ENCODE measurements around the gene SIPA1L3.
"Not testable (repeated sequence)": the region's sequence is repeated elsewhere in the genome, so short reads cannot be mapped to it uniquely, and the experiment has no call there.

SIPA1L3 gene

DNA sequence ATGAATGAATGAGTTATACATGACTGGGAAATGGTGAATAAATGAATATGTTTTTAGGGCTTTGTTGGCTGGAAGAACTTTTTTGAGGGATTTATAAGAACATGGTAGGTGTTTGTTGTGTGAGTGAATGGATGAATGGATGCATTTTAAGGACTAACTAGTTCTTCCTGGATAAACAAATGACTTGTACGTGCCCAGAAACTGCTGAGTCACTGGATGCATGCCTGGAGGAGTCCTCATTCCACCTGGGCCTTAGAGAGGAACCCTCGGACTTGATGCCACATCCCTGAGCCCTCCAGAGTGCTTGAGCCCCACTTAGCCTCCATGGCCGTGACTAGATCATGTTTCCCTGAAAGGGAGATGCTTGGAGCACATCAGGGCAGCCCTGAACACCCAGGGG, 163.6 kb downstream of the SIPA1L3 start:
- no peak for DNase-seq (ENCODE audit: low read depth)

- DNase-seq (ENCODE audit: low read depth): not testable (repeated sequence)
Measured at GRCh38 chr19:38071054-38071453, 164.0 kb downstream of the SIPA1L3 start.

GRCh38 chr19:38071647-38072046, 164.6 kb downstream of the SIPA1L3 start:
- DNase-seq (ENCODE audit: low read depth): no peak

- DNase-seq (ENCODE audit: low read depth): no peak
Measured at GRCh38 chr19:38072776-38073750, 166.1 kb downstream of the SIPA1L3 start.

- no peak for DNase-seq (ENCODE audit: low read depth)
Measured at GRCh38 chr19:38073841-38074685, 167.1 kb downstream of the SIPA1L3 start.

DNA sequence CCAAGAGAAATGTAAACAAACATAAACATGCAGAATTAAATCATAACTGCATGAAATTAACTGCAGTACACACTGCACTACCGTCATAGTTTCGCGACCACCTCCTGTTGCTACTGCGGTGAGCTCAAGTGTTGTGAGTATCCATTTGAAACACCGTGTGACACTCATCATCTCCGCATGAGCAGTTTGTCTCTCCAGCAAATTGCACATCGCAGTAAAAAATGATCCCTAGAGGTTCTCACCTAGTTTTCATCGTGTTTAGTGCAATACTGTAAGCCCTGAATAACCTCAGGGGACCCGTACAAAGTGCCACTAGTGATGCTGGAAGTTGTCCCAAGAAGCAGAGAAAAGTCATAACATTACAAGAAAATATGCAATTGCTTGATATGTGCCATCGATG, 169.3 kb downstream of the SIPA1L3 start:
- no peak for DNase-seq (ENCODE audit: low read depth)

DNA sequence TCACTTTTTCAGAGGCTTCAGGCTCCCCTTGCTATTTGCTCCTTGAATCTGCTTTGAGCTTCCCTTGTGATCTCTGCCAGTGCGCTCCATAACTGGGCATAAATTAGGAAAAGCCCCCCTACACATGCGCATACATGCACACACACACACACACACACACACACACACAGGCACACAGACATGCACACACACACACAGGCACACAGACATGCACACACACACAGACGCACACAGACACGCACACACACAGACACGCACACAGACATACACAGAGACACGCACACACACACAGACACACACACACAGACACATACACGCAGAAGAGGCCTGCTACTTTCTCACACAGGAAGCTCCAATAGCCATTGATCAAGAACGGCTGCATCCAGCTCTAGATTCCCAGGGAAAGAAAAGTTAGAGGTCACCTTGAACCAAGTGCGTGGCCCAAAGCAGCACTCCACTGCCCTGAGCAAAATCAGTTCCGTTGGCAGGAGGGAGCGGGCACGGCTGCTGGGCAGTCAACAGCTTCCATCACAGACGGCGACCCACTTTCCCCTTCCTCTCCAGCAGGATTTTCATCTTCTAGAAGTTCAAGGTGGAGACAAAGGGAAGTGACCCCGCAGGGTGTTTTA, 171.4 kb downstream of the SIPA1L3 start:
- DNase-seq (ENCODE audit: low read depth): no peak

- no peak for DNase-seq (ENCODE audit: low read depth)
Measured at GRCh38 chr19:38079926-38080380, 172.9 kb downstream of the SIPA1L3 start.

- DNase-seq (ENCODE audit: low read depth): no peak
Measured at GRCh38 chr19:38081547-38082255, 174.7 kb downstream of the SIPA1L3 start.

DNA sequence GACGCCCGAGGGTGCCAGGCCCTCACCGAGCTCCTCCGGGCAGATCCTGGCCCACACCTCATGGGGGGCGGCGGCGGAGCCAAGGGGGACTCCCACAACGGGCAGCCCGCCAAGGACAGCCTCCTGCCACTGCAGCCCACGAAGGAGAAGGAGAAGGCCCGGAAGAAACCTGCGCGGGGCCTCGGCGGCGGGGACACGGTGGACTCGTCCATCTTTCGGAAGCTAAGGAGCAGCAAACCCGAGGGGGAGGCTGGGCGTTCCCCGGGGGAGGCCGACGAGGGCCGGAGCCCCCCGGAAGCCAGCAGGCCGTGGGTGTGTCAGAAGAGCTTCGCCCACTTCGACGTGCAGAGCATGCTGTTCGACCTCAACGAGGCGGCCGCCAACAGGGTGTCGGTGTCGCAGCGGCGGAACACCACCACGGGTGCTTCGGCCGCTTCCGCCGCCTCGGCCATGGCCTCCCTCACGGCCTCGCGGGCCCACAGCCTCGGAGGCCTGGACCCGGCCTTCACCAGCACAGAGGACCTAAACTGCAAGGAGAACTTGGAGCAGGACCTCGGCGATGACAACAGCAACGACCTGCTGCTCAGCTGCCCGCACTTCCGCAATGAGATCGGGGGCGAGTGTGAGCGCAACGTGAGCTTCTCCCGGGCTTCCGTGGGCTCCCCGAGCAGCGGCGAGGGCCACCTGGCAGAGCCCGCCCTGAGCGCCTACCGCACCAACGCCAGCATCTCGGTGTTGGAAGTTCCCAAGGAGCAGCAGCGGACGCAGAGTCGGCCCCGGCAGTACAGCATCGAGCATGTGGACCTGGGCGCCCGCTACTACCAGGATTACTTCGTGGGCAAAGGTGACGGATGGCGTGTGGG, 175.5 kb downstream of the SIPA1L3 start:
- DNase-seq (ENCODE audit: low read depth): no peak

DNA sequence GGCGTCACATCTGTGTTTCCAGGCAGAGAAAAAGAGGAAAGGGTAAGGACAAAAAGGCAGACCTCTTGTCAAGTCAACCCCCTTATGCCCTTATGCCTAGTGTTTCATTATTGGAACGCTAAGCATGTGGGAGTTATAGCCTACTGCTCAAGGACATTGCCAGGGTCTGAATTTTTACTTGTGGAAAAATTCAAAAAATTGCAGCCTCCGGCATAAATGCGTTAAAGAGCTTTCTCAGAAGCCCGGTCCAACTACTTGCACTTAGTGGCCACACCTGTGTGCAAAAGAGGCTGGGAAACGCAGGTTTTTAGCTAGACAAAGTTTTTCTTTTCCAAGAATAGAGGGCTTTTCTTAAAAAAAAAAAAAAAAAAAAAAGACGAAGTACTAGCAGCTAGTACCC, 177.2 kb downstream of the SIPA1L3 start:
- no peak for DNase-seq (ENCODE audit: low read depth)

- no peak for DNase-seq (ENCODE audit: low read depth)
Measured at GRCh38 chr19:38089440-38089839, 182.4 kb downstream of the SIPA1L3 start.

DNA sequence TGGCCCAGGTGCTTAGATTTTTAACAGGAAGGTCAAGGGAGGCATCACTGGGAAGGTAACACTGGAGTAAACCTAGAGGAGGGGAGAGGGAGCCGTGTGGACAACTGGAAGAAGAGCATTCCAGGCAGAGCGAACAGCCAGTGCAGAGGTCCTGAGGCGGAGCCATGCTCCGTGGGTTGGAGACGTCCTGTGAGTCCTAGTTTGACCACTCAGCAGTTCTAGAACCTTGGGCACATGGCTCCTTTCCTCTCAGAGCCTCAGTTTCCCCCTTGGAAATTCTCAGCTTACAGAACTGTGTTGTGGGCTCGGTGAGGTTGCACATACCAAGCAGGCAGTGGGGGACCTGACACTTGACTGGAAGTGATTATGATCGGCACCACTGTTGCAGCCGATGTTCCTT, 186.1 kb downstream of the SIPA1L3 start:
- DNase-seq (ENCODE audit: low read depth): no peak

- no peak for DNase-seq (ENCODE audit: low read depth)
Measured at GRCh38 chr19:38093587-38093986, 186.6 kb downstream of the SIPA1L3 start.

DNA sequence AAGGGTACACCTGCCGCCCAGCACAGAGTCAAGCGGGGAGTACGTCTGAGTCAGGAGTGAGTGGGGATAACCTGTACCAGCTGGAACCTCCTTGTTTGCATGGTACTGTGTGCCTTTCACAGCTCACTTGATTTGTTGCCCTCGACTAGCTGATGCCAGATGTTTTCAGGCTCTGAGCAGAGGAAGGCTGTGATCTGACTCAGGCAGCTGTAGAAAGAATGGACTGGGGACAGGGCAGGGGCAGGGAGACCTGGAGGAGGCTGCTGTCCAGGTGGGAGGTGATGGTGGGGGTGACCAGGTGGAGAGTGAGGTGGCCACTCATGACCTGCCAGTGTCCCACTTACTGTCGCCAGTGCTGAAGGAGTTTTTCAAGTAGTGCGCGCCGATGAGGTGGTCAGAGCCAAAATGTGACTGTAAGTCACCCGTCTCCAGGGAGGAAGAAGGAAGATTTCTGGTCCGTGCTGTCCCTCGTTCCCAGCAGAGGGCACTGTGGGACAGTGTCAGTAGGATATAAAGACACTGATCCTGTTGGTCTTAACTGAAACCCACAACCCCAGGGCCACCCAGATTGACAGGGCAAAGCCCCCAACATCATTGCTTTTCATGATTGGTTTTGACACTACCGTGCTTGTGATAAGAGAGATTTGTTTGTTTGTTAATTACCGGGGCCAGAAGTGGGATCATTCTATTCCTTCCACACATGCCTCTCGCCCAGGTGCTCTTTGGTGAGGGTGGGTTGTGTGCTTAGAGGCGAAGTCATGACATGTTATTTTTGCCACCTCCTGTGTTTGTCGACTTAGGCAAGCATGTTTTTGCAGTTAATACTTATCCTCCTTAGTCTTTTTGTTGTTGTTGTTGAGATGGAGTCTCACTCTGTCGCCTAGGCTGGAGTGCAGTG, 188.7 kb downstream of the SIPA1L3 start:
- DNase-seq (ENCODE audit: low read depth): no peak

DNA sequence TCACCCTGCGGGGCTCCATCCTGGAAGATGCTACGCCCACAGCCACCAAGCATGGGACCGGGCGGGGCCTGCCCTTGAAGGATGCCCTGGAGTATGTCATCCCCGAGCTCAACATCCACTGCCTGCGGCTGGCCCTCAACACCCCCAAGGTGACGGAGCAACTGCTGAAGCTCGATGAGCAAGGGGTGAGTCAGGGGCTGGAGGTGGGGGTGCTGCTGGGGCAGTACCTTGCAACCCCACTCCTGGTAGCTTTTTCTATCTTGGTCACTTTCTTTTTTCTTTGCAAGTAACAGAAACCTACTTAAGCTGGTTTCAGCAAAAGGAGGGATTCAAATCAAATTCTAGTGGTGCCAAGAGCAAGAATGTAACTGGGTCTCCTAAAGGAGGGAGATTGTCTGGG, 193.0 kb downstream of the SIPA1L3 start:
- no peak for DNase-seq (ENCODE audit: low read depth)

DNA sequence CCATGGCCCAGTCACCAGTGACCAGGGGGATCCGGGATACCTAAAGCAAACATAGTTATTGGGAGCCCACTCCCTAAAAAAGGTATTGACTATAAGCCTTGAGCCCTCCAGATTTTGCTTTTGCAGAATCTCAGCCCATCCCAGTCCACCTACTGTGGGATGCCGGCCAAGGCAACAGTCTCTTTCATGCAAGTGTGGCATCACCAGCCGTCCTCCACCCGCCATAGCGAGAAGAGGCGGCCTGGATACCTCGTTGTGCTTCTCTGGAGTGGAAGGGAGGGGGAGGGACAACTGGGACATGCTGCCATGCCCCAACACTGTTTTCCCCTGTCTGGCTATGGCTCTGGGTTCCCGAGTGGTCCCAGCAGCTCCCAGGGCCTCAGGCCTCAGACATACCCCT, 193.6 kb downstream of the SIPA1L3 start:
- no peak for DNase-seq (ENCODE audit: low read depth)

DNA sequence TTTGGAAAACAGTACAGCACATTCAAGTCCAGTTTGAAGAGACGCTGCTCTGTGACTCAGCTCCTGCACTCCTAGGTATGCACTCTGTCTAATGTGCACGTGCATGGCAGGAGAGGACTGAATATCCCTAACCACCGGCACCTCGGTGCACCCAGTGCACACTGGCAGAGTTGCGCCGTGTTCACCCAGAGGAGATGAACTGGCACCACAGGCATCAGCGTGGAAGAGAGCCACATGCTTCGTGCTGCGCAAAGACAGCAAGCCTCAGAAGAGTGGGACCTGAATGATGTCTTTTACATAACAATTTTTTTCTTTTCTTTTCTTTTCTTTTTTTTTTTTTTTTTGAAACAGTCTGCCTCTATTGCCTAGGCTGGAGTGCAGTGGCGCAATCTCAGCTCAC, 194.7 kb downstream of the SIPA1L3 start:
- no peak for DNase-seq (ENCODE audit: low read depth)

- no peak for DNase-seq (ENCODE audit: low read depth)
Measured at GRCh38 chr19:38105574-38105973, 198.6 kb downstream of the SIPA1L3 start.

GRCh38 chr19:38107129-38107528, 200.1 kb downstream of the SIPA1L3 start:
- no peak for DNase-seq (ENCODE audit: low read depth)
